WTC11 (cell line): ENCODE results near the gene OGDHL. TPM values are rescaled to one million over a fixed set of nuclear protein-coding genes. Genes with fewer than 3 reads are reported as not detected.

ENCODE experiments used
- ATAC-seq: fragments of 200-7000 bp; cut with Tn5 transposase; 2 replicates; pipeline ENCODE4 v1.10.0; 2021; ENCODE audit warnings: mild to moderate bottlenecking, moderate library complexity
- CTCF ChIA-PET: fragments of 300-600 bp; sonication (Branson Sonifier 250); formaldehyde crosslinking; loops from one replicate; lab custom pipeline; 2021; ENCODE audit warnings: antibody characterized with exemption; lab: Charles Lee
- POLR2A ChIA-PET: fragments of 350-600 bp; sonication (Branson Sonifier 250); formaldehyde crosslinking; loops from one replicate; lab custom pipeline; 2021; ENCODE audit warnings: antibody characterized with exemption; lab: Charles Lee
- DNase-seq: peaks from one replicate; pipeline ENCODE4 v3.0.0; 2021; ENCODE audit warnings: low spot score
- H3K27ac Mint-ChIP-seq: 2 replicates; pipeline ENCODE4 v1.8.0; 2021; ENCODE audit warnings: mixed read lengths
- H3K27me3 Mint-ChIP-seq: 2 replicates; pipeline ENCODE4 v1.8.0; 2021; ENCODE audit warnings: low read depth, mild to moderate bottlenecking, moderate library complexity, mixed read lengths
- H3K36me3 Mint-ChIP-seq: 2 replicates; pipeline ENCODE4 v1.8.0; 2021; ENCODE audit warnings: mixed read lengths
- H3K4me1 Mint-ChIP-seq: 2 replicates; pipeline ENCODE4 v1.8.0; 2022; ENCODE audit warnings: mixed read lengths
- H3K4me3 Mint-ChIP-seq: 2 replicates; pipeline ENCODE4 v1.8.0; 2021; ENCODE audit warnings: mild to moderate bottlenecking, moderate library complexity, mixed read lengths
- H3K9me3 Mint-ChIP-seq: 2 replicates; pipeline ENCODE4 v1.8.0; 2021; ENCODE audit warnings: mixed read lengths
- AFF4 ChIP-seq: sonication (generic); formaldehyde crosslinking; IDR thresholded peaks from 2 replicates; pipeline ENCODE4 v1.8.1; 2023; ENCODE audit warnings: mild to moderate bottlenecking, missing genetic modification reagents, borderline replicate concordance
- ARID4B ChIP-seq: sonication (generic); formaldehyde crosslinking; IDR thresholded peaks from 2 replicates; pipeline ENCODE4 v1.8.0; 2023; ENCODE audit warnings: missing genetic modification reagents, mild to moderate bottlenecking, borderline replicate concordance
- CBFB ChIP-seq: sonication (generic); formaldehyde crosslinking; IDR thresholded peaks from 2 replicates; pipeline ENCODE4 v1.8.1; 2022; ENCODE audit warnings: mild to moderate bottlenecking, low read depth, missing genetic modification reagents
- ERG ChIP-seq: fragments of 250-450 bp; sonication (Bioruptor Pico); IDR thresholded peaks from 2 replicates; pipeline ENCODE4 v1.8.0; 2021; ENCODE audit warnings: mild to moderate bottlenecking
- JAZF1 ChIP-seq: fragments of 250-450 bp; sonication (Bioruptor Pico); IDR thresholded peaks from 2 replicates; pipeline ENCODE4 v1.9.0; 2021; ENCODE audit warnings: moderate library complexity, mild to moderate bottlenecking, inconsistent platforms
- MLX ChIP-seq: sonication (generic); formaldehyde crosslinking; IDR thresholded peaks from 2 replicates; pipeline ENCODE4 v1.8.1; 2023; ENCODE audit warnings: mild to moderate bottlenecking, missing genetic modification reagents, moderate library complexity
- NFATC4 ChIP-seq: fragments of 250-450 bp; sonication (Bioruptor Pico); IDR thresholded peaks from 2 replicates; pipeline ENCODE4 v1.9.0; 2021; ENCODE audit warnings: mild to moderate bottlenecking
- NR3C1 ChIP-seq: sonication (generic); formaldehyde crosslinking; conservative IDR thresholded peaks from 2 replicates; pipeline ENCODE4 v1.8.1; 2023; ENCODE audit warnings: low read depth, mild to moderate bottlenecking, missing genetic modification reagents
- OVOL2 ChIP-seq: fragments of 250-450 bp; sonication (Bioruptor Pico); IDR thresholded peaks from 2 replicates; pipeline ENCODE4 v1.9.0; 2021; ENCODE audit warnings: mild to moderate bottlenecking, borderline replicate concordance
- SP1 ChIP-seq: sonication (generic); formaldehyde crosslinking; conservative IDR thresholded peaks from 2 replicates; pipeline ENCODE4 v1.8.1; 2022; ENCODE audit warnings: missing genetic modification reagents
- TEAD1 ChIP-seq: sonication (generic); formaldehyde crosslinking; IDR thresholded peaks from 2 replicates; pipeline ENCODE4 v1.8.0; 2022; ENCODE audit warnings: mild to moderate bottlenecking, missing genetic modification reagents
- ZBTB21 ChIP-seq: sonication (generic); formaldehyde crosslinking; IDR thresholded peaks from 2 replicates; pipeline ENCODE4 v1.8.1; 2023; ENCODE audit warnings: mild to moderate bottlenecking, missing genetic modification reagents, borderline replicate concordance
- ZNF219 ChIP-seq: sonication (generic); formaldehyde crosslinking; IDR thresholded peaks from 2 replicates; pipeline ENCODE4 v1.8.0; 2023; ENCODE audit warnings: missing genetic modification reagents, mild to moderate bottlenecking, borderline replicate concordance
- ZNF281 ChIP-seq: sonication (generic); formaldehyde crosslinking; IDR thresholded peaks from 2 replicates; pipeline ENCODE4 v1.8.0; 2023; ENCODE audit warnings: mild to moderate bottlenecking, missing genetic modification reagents
- ZNF396 ChIP-seq: fragments of 250-450 bp; sonication (Bioruptor Pico); IDR thresholded peaks from 2 replicates; pipeline ENCODE4 v1.8.0; 2021; ENCODE audit warnings: mild to moderate bottlenecking, moderate library complexity, borderline replicate concordance
- ZNF423 ChIP-seq: fragments of 250-450 bp; sonication (Bioruptor Pico); IDR thresholded peaks from 2 replicates; pipeline ENCODE4 v2.1.2; 2022; ENCODE audit warnings: mild to moderate bottlenecking, moderate library complexity
- ZNF671 ChIP-seq: fragments of 250-450 bp; sonication (Bioruptor Pico); IDR thresholded peaks from 2 replicates; pipeline ENCODE4 v1.8.0; 2021; ENCODE audit warnings: mild to moderate bottlenecking
- ZSCAN18 ChIP-seq: fragments of 250-450 bp; sonication (Bioruptor Pico); IDR thresholded peaks from 2 replicates; pipeline ENCODE4 v2.1.2; 2022; ENCODE audit warnings: mild to moderate bottlenecking, moderate library complexity
- total RNA-seq: library from RNA; stranded (reverse); gene quantifications from 3 replicates; pipeline ENCODE4 v1.2.3, GENCODE V29; 2021

OGDHL gene
- total RNA-seq, 1 experiment from 2014 or later: 35.1 TPM

GRCh38 chr10:49743464-49744075 is 18.6 kb downstream of the OGDHL start:
- CTCF ChIA-PET: interaction anchor here (2.5 kb wide), 1 partner anchor 150 kb away, joined by 12 read pairs; no protein-coding TSS in a partner anchor
- Mint-ChIP-seq H3K27ac (no peak overlapping the region), H3K36me3 (peaks cover 39% of the 10 kb centered on the region), H3K9me3 (peaks cover 7% of the 10 kb centered on the region; the same call in 1 of the 2 replicates), H3K27me3 (no peaks in the 10 kb centered on the region), H3K4me3 (no peak overlapping the region), H3K4me1 (no peaks in the 10 kb centered on the region)
- ATAC-seq: no peak
- POLR2A ChIA-PET: no interaction called here
- no peak for DNase-seq
- no peak for TF ChIP-seq OVOL2
- no peak for TF ChIP-seq ZNF281 (CRISPR knock-in tag)
- no peak for TF ChIP-seq ZNF219 (CRISPR knock-in tag)
- TF ChIP-seq AFF4 (CRISPR knock-in tag): no peak
- TF ChIP-seq JAZF1: no peak
- no peak for TF ChIP-seq ZNF423 (CRISPR knock-in tag)
- TF ChIP-seq SP1 (CRISPR knock-in tag): no peak
- no peak for TF ChIP-seq CBFB
- TF ChIP-seq NFATC4: no peak
- TF ChIP-seq ARID4B (CRISPR knock-in tag): no peak
- TF ChIP-seq ZBTB21: no peak
- no peak for TF ChIP-seq NR3C1
- no peak for TF ChIP-seq ZSCAN18 (CRISPR knock-in tag)
- no peak for TF ChIP-seq MLX
- TF ChIP-seq ZNF671: no peak
- no peak for TF ChIP-seq ERG (CRISPR knock-in tag)
- no peak for TF ChIP-seq ZNF396
- TF ChIP-seq TEAD1 (CRISPR knock-in tag): no peak
